Testis (tissue), 3 donors: Measurements from ENCODE around the gene KCNAB3. TPM values are rescaled to one million over a fixed set of nuclear protein-coding genes. Genes with fewer than 3 reads are reported as not detected.

Experiments
- DNase-seq: peaks from one replicate; pipeline ENCODE4 v3.0.0-alpha.2; 2019
- H3K27ac ChIP-seq, 2 donors: fragments of 200-600 bp; sonication (generic); one replicate each; pipeline ENCODE4 v1.5.1; 2019
- H3K27me3 ChIP-seq: fragments of 200-600 bp; sonication (generic); one replicate; pipeline ENCODE4 v1.5.1; 2019
- H3K36me3 ChIP-seq: fragments of 200-600 bp; sonication (generic); one replicate; pipeline ENCODE4 v1.5.1; 2017; ENCODE audit warnings: low read depth; ENCODE audit errors: missing control alignments
- H3K4me1 ChIP-seq: fragments of 200-600 bp; sonication (generic); one replicate; pipeline ENCODE4 v1.5.1; 2019
- H3K4me3 ChIP-seq, 2 donors: fragments of 200-600 bp; sonication (generic); one replicate each; pipeline ENCODE4 v1.5.1; 2017 to 2019
- H3K9me3 ChIP-seq: fragments of 200-600 bp; sonication (generic); one replicate; pipeline ENCODE4 v1.5.1; 2017
- POLR2A ChIP-seq: fragments of 450-650 bp; IDR thresholded peaks from one replicate; pipeline ENCODE4 v1.6.1; 2017; ENCODE audit warnings: antibody characterized with exemption, mild to moderate bottlenecking, moderate library complexity
- WGBS, 2 donors: methylation state at CpG; one replicate each; pipeline ENCODE4 v1.1.5; 2018; 5-methylcytosine and 5-hydroxymethylcytosine counted together
- intact Hi-C: fragments of 100-400 bp; cut with DNase I; formaldehyde crosslinking; loops from one replicate; pipeline ENCODE4 v1.15.1; 2023; ENCODE audit warnings: low total_unique reads
- polyA plus RNA-seq: library from polyadenylated mRNA; stranded (reverse); fragments of 350-450 nt; fragmentation: Illumina TruSeq; extraction: RNeasy Lipid Tissue Mini Kit (QIAGEN cat#74804); gene quantifications from one replicate; pipeline ENCODE4 v1.2.3, GENCODE V29; 2014; ENCODE audit warnings: low read depth, low replicate concordance; ENCODE audit not compliant: insufficient read depth
- small RNA-seq, 2 donors: library from RNA; depleted of rRNA; stranded (forward); fragments of <200 nt; gene quantifications; one replicate each; pipeline ENCODE3, GENCODE V24; 2016
- total RNA-seq, 2 donors: library from RNA; depleted of rRNA; stranded (reverse); fragments of >200 nt; gene quantifications; one replicate each; pipeline ENCODE4 v1.2.3, GENCODE V29; 2016
- TF ChIP-seq, protein P1 (sequence below), 3 experiments: fragments of 450-650 bp in 2 of 3; fragments of 200-600 bp in 1 of 3; sonication (generic) in 1 of 3; IDR thresholded peaks; one replicate each; pipeline ENCODE4 v1.5.1; 2016 to 2019; ENCODE audit warnings: antibody characterized with exemption in 3 of 3, mild to moderate bottlenecking in 2 of 3, moderate library complexity in 1 of 3

The KCNAB3 gene
- total and polyA plus RNA-seq, 3 donors from 2014 or later = 3.3 to 5.2 (median 4.3) TPM

DNA sequence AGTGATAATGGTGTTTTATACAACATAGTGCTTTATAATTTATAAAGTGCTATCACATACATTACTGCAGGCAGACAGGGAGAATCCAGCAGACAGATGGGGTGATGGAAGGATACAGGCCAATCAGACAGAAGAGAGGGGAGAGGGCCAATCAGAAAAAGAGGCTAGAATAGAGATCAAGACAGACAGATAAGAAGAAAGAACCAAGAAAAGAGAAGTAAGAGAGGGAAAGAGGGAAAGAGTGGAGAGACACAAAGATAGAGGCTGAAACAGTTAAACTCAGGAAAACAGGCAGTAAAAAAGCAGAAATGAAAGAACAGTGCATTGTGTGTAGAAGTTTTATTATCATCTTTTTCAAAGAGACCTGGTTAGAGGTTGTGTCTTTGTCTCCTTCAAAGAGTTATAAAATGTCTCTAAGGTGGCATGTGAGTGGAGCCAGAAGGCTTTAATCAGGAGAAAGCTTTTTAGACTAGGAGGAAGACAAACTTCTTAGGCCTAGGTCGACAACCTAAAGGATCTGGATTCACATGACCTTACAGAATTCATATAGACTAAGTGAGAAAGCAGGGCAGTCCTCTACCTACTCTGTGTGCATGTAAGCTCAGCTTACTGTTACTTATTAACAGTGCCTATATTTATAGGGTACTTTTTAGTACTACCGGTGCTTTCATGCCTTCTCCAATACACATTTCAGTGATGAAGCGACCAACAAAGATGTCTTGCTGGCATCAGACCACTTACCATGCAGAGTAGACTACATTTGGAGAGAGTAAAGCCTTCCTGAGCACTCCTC is 49.4 kb downstream of the KCNAB3 start:
- DNase-seq = no peak
- no peak overlapping the region for H3K4me3 ChIP-seq
- H3K4me1 ChIP-seq = peaks cover 11% of the 10 kb centered on the region
- H3K36me3 ChIP-seq = no peaks in the 10 kb centered on the region
- no peaks in the 10 kb centered on the region for H3K27me3 ChIP-seq
- TF ChIP-seq POLR2A = no peak
- TF ChIP-seq, protein P1, sequence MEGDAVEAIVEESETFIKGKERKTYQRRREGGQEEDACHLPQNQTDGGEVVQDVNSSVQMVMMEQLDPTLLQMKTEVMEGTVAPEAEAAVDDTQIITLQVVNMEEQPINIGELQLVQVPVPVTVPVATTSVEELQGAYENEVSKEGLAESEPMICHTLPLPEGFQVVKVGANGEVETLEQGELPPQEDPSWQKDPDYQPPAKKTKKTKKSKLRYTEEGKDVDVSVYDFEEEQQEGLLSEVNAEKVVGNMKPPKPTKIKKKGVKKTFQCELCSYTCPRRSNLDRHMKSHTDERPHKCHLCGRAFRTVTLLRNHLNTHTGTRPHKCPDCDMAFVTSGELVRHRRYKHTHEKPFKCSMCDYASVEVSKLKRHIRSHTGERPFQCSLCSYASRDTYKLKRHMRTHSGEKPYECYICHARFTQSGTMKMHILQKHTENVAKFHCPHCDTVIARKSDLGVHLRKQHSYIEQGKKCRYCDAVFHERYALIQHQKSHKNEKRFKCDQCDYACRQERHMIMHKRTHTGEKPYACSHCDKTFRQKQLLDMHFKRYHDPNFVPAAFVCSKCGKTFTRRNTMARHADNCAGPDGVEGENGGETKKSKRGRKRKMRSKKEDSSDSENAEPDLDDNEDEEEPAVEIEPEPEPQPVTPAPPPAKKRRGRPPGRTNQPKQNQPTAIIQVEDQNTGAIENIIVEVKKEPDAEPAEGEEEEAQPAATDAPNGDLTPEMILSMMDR (IDR thresholded peaks at IDR 0.05) = no peak
- no peak overlapping the region for H3K27ac ChIP-seq
- H3K9me3 ChIP-seq = no peaks in the 10 kb centered on the region
- intact Hi-C loops = no loop called here
- 86 to 92% methylated on average over 3 of the region's 3 CpGs for WGBS, 2 donors

- H3K9me3 ChIP-seq = no peaks in the 10 kb centered on the region
- TF ChIP-seq POLR2A = no peak
- peaks cover 4% of the 10 kb centered on the region for H3K4me1 ChIP-seq
- intact Hi-C loops = no loop called here
- H3K4me3 ChIP-seq = no peak overlapping the region
- H3K27me3 ChIP-seq = no peaks in the 10 kb centered on the region
- WGBS, 2 donors = 86 to 94% methylated on average over 7 of the region's 7 CpGs
- no peaks in the 10 kb centered on the region for H3K36me3 ChIP-seq
- no peak for DNase-seq
- H3K27ac ChIP-seq = no peak overlapping the region
These were observed 51.4 kb downstream of the KCNAB3 start for GRCh38 chr17:7878234-7878633.

DNA sequence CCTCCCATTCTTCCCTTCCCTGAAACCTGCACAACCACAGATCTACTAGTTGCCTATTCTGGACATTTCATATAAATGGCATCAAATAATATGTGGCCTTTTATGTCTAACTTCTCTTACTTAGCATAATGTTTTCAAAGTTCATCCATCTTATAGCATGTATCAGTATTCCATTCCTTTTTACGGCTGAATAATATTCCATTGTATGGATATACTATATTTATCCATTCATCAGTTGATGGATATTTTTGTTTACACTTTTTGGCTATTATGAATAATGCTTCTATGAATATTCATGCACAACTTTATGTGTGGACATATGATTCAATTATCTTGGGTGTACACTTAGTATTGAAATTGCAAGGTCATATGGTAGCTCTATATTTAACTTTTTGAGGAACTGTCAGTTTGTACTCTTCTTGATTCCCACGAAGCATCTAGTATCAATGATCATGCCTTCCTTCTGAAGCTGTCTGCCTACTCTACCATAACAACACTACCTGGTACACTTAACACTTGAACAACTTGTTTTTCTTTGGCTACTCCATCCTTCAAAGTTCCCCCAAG is 53.8 kb downstream of the KCNAB3 start:
- Histone ChIP-seq H3K4me1 (no peaks in the 10 kb centered on the region), H3K27ac (no peak overlapping the region), H3K9me3 (no peaks in the 10 kb centered on the region), H3K27me3 (no peaks in the 10 kb centered on the region), H3K4me3 (no peak overlapping the region), H3K36me3 (no peaks in the 10 kb centered on the region)
- TF ChIP-seq, protein P1 (IDR thresholded peaks at IDR 0.05) = no peak
- TF ChIP-seq POLR2A = no peak
- no peak for DNase-seq
- intact Hi-C loops = no loop called here
- 84 to 92% methylated on average over 2 of the region's 2 CpGs for WGBS, 2 donors

DNA sequence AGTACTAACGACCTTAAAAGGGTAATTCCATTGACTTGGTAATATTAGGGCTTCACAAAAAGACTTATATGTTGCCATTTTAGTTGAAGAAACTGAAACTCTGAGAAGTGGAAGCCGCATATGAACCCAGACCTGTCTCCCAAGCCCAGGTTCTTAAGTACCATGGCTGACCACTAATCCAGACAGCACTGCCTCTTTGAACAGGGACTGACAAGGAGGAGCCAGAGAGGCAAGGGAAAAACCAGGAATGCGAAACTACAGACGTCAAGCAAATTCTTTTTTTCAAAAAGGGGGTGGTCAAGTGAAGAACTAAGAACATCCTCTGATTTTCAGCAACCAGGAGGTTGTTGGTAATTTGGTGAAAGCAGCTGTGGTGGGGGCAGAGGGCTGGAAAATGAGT is 56.6 kb downstream of the KCNAB3 start:
- DNase-seq = no peak
- no peaks in the 10 kb centered on the region for H3K9me3 ChIP-seq
- H3K4me1 ChIP-seq = no peaks in the 10 kb centered on the region
- no peak overlapping the region for H3K27ac ChIP-seq
- H3K27me3 ChIP-seq = no peaks in the 10 kb centered on the region
- H3K4me3 ChIP-seq = no peak overlapping the region
- no peak for TF ChIP-seq POLR2A
- TF ChIP-seq, protein P1 (IDR thresholded peaks at IDR 0.05) = no peak
- intact Hi-C loops = no loop called here
- no peaks in the 10 kb centered on the region for H3K36me3 ChIP-seq
- WGBS, 2 donors = 48 to 58% methylated on average over 4 of the region's 4 CpGs

Small RNA genes lying within 50 kb of the gene (small RNA-seq; reads per million reads assigned to genes)
- 28.0 to 45.2 reads per million in 2 donors for gene SCARNA21

Other genes starting within 250 kb of the KCNAB3 start
- gene TP53, start 242.4 kb downstream of the KCNAB3 start, total RNA-seq = 10 to 100 TPM; 45.0 to 47.1 TPM
- gene TP53, start 242.4 kb downstream of the KCNAB3 start, polyA plus RNA-seq = 32.1 TPM
- gene WRAP53, start 241.4 kb downstream of the KCNAB3 start, total RNA-seq = 10 to 100 TPM; 10.5 to 11.3 TPM
- 12.0 TPM for gene WRAP53, start 241.4 kb downstream of the KCNAB3 start, polyA plus RNA-seq
- gene EFNB3, start 224.7 kb downstream of the KCNAB3 start, total RNA-seq = 1 to 10 TPM in 1 of 2 donors, under 1 TPM in 1; 0.93 to 2.0 TPM
- gene EFNB3, start 224.7 kb downstream of the KCNAB3 start, polyA plus RNA-seq = 3.5 TPM
- gene DNAH2, start 212.1 kb downstream of the KCNAB3 start, total RNA-seq = 10 to 100 TPM; 11.7 to 22.7 TPM
- gene DNAH2, start 212.1 kb downstream of the KCNAB3 start, polyA plus RNA-seq = 24.9 TPM
- 10 to 100 TPM; 38.0 to 41.8 TPM for gene KDM6B, start 95.6 kb downstream of the KCNAB3 start, total RNA-seq
- gene KDM6B, start 95.6 kb downstream of the KCNAB3 start, polyA plus RNA-seq = 27.8 TPM
- 1 to 10 TPM; 4.6 to 7.4 TPM for gene TMEM88, start 74.8 kb downstream of the KCNAB3 start, total RNA-seq
- 6.8 TPM for gene TMEM88, start 74.8 kb downstream of the KCNAB3 start, polyA plus RNA-seq
- 10 to 100 TPM; 72.3 to 83.1 TPM for gene NAA38, start 72.3 kb downstream of the KCNAB3 start, total RNA-seq
- gene NAA38, start 72.3 kb downstream of the KCNAB3 start, polyA plus RNA-seq = 102 TPM
- gene CYB5D1, start 71.9 kb downstream of the KCNAB3 start, total RNA-seq = 10 to 100 TPM in 1 of 2 donors, 1 to 10 TPM in 1; 9.9 to 10.1 TPM
- gene CYB5D1, start 71.9 kb downstream of the KCNAB3 start, polyA plus RNA-seq = 12.8 TPM
- gene CHD3, start 41.1 kb downstream of the KCNAB3 start, total RNA-seq = 100 to 1,000 TPM; 111 to 123 TPM
- gene CHD3, start 41.1 kb downstream of the KCNAB3 start, polyA plus RNA-seq = 62.3 TPM
- gene RNF227, start 13.6 kb downstream of the KCNAB3 start, total RNA-seq = 10 to 100 TPM; 16.2 to 27.9 TPM
- 6.5 TPM for gene RNF227, start 13.6 kb downstream of the KCNAB3 start, polyA plus RNA-seq
- 10 to 100 TPM; 76.1 to 96.1 TPM for gene TRAPPC1, start 2.1 kb upstream of the KCNAB3 start, total RNA-seq
- 115 TPM for gene TRAPPC1, start 2.1 kb upstream of the KCNAB3 start, polyA plus RNA-seq
- gene CNTROB, start 2.4 kb upstream of the KCNAB3 start, total RNA-seq = 100 to 1,000 TPM in 1 of 2 donors, 10 to 100 TPM in 1; 79.2 to 111 TPM
- gene CNTROB, start 2.4 kb upstream of the KCNAB3 start, polyA plus RNA-seq = 153 TPM
- gene GUCY2D, start 72.8 kb upstream of the KCNAB3 start, total RNA-seq = 1 to 10 TPM; 1.3 to 1.7 TPM
- 2.4 TPM for gene GUCY2D, start 72.8 kb upstream of the KCNAB3 start, polyA plus RNA-seq
- gene ALOX15B, start 109.2 kb upstream of the KCNAB3 start, total RNA-seq = 1 to 10 TPM in 1 of 2 donors, under 1 TPM in 1; 0.79 to 2.2 TPM
- gene ALOX15B, start 109.2 kb upstream of the KCNAB3 start, polyA plus RNA-seq = 1.8 TPM
- gene ALOX12B, start 157.9 kb upstream of the KCNAB3 start, total RNA-seq = under 1 TPM; 0.87 to 0.99 TPM
- gene ALOX12B, start 157.9 kb upstream of the KCNAB3 start, polyA plus RNA-seq = 1.1 TPM
- gene ALOXE3, start 188.7 kb upstream of the KCNAB3 start, total RNA-seq = 1 to 10 TPM; 2.2 to 4.3 TPM
- gene ALOXE3, start 188.7 kb upstream of the KCNAB3 start, polyA plus RNA-seq = 2.7 TPM
- under 1 TPM in 1 of 2 donors, not detected in 1; 0.31 TPM for gene HES7, start 194.2 kb upstream of the KCNAB3 start, total RNA-seq
- gene HES7, start 194.2 kb upstream of the KCNAB3 start, polyA plus RNA-seq = 0.25 TPM
- gene PER1, start 222.5 kb upstream of the KCNAB3 start, total RNA-seq = 100 to 1,000 TPM in 1 of 2 donors, 10 to 100 TPM in 1; 96.0 to 119 TPM
- gene PER1, start 222.5 kb upstream of the KCNAB3 start, polyA plus RNA-seq = 55.1 TPM
- 10 to 100 TPM; 66.3 to 76.5 TPM for gene VAMP2, start 233.1 kb upstream of the KCNAB3 start, total RNA-seq
- gene VAMP2, start 233.1 kb upstream of the KCNAB3 start, polyA plus RNA-seq = 116 TPM
- gene TMEM107, start 246.5 kb upstream of the KCNAB3 start, total RNA-seq = 10 to 100 TPM; 17.2 to 23.2 TPM
- gene TMEM107, start 246.5 kb upstream of the KCNAB3 start, polyA plus RNA-seq = 31.8 TPM